GM19238 (cell line): ENCODE data around the gene CLEC4M.
A peak's percentile ranks its signal among the peaks of the same experiment; 100 is the strongest.
"Not testable (repeated sequence)": the region's sequence is repeated elsewhere in the genome, so short reads cannot be mapped to it uniquely, and the experiment has no call there.

Experiments
- DNase-seq: peaks from one replicate; pipeline ENCODE4 v3.0.0; 2011; ENCODE audit warnings: low spot score; ENCODE audit not compliant: insufficient read length

The CLEC4M gene

DNA sequence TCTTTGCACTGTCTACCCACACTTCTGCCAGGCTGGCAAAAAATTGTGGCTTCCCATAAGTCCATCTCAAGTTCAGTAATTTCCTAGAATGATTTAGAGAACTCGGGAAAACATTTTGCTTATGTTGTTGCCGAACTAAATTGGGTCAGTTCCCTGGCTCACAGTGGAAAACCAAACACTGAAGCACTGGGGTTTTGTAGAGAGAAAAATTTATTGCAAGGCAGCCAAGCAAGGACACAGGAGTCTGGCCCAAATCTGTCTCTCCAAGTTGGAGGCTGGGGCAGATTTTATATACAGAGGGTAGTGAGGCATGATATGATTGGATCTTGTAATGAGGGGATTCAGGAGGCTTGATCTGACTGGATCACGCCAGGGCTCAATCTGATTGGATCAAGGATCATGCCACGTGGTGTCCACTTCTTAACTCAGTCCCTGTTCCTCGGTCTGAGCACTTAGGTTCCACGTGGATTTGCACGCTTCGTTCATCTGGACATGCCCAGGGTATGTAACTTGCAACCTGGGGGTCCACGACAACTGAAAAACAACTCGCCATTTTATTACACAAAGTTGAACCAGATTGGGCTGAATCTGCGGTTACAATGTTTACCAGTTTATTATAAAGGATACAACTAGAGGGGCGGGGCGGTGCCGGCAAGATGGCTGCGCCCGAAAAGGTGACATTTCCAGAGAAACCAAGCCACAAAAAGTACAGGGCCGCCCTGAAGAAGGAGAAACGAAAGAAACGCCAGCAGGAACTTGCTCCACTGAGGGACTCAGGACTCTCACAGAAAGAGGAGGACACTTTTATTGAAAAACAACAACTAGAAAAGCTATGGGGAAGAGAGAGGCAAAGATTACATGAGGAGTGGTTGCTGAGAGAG lies 23.0 kb upstream of the CLEC4M start:
- no peak for DNase-seq

DNA sequence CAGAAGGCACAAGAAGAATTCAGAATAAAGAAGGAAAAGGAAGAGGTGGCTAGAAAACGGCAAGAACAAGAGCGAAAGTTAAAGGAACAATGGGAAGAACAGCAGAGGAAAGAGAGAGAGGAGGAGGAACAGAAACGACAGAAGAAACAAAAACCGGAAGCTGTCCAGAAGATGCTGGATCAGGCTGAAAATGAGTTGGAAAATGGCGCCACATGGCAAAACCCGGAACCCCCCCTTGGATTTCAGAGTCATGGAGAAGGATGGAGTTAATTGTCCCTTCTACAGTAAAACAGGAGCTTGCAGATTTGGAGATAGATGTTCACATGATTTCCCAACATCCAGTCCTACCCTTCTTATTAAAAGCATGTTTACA lies 22.4 kb upstream of the CLEC4M start:
- DNase-seq: no peak

DNA sequence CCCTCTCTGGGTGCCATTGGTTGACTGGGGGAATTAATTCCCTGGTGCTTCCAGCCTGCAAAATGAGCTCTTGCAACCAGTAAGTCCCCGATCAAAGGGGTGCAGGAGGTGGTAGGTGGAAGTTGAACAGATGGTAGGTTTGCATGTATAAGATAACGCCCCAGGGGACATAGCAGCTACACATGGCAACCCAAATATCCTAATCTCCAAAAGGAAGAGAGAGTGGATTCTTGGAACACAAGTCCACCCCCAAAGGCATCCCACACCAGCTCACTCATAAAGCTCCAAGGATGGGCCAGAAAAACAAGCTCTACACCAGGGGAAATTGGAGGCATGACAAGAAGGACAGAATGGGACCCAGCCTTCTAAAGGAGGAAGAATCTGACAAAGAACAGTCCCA lies 20.5 kb upstream of the CLEC4M start:
- no peak for DNase-seq

DNA sequence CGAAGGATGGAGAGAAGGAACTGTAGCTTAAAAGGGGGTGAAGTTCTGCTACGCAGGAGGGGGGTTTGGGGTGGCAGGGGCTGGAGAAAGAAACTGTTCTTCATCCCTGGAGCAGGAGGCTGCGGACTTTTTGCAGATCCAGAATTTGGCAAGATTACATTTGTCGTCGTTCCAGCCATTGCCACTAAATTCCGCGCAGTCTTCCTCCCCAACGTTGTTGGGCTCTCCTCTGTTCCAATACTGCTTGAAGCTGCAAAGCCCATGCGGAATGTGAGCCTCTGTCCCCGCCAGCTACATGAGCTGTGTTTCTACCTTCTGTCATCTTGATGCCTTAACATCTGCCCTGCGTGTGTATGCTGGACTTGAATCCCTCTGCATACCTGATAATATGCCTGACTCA lies 20.1 kb upstream of the CLEC4M start:
- no peak for DNase-seq

DNA sequence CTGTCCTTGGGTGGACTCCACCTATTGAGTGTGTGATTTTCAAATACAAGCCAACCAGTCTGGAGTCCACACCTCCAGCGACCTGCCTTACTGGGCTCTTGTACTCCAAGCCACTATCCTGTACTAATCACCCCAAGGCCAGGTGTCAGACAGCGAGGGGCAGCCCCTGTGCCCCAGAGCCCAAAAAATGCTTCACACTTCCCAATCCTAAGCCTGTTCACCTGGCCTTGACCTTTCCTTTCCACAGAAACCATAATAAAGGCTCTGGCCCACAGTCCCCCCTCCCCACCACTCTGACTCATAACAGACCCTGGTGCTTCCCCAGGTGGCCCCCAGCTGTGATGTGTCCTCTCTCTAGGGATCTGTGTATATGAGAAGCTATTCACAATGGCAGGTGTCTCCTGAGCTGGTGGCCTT lies 19.6 kb upstream of the CLEC4M start:
- DNase-seq: peak; percentile 66

DNA sequence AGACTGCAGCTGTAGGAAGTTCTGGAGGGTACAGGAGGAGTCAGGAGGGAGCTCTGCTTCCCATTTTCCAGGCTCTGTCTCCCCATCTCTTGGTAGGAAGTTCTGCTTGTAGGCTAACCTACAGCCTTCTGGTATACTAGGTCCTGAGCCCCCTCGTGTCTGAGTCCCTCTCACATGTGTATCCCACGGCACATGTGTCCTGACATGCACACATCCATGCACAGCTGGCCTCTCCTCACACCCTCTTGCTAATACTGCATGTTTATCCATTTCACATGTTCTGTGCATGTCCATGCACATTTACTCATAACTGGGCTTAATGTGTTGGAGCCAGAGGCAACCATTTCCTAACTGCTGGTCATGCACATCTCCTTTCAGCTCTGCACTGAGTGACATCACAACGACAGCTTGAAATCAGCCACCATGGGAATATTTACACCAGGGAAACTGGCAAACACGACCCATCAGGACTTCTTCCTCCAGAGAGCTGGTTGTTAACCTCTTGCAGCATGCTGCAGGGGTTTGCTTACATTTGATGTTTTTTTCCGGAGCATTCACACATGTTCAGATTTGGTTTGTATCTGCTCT lies 18.8 kb upstream of the CLEC4M start:
- no peak for DNase-seq

DNA sequence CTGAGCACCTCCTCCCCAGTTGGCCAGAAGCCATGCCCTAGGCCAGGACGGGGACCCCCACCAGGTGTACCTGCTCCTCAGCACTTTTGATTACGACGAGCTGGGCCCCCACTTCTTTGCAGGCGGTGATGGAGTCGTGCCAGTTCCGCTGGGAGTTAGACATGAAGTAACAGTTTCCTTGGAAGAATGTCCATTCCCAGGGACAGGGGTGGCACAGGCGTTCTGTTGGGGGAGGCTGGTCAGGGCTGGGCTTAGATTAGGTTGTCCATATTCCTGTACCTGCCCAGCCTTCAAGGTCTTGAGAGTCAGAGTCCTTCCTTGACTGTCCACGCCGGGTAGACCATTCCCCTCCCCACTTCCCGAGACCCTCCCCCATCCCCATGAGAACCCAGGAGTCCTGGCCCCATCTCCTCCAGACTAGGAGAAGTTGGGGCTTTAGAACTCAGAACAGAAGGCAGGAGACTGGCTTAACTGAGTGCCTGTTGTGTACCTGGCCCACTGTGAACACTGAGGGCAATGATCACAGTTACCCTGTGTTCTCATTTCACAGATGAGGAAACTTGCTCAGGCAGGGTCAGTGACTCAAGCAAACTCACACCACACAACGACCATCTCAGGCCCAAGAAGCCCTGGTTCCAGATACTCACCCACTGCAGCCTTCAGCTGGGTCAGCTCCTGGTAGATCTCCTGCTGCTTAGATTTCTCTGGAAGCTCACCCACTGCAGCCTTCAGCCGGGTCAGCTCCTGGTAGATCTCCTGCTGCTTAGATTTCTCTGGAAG lies 18.0 kb upstream of the CLEC4M start:
- DNase-seq: no peak

DNA sequence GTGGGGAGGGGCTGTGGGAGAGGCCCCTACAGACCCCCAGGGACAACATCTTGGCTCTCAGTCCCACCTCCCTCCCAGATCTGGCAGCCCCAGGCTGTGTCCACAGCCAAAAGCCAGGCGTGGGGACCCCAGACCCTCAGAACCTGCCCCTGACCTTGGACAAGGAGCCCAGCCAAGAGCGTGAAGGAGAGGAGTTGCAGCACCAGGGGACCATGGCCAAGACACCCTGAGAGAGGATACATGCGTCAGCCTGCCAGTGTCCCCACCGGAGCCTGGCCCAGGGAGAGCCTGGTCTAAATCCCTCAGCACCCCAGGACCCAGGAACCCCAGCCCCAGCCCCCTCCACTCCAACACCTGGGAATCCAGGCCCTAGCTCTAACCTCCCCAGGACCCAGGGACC lies 16.7 kb upstream of the CLEC4M start:
- DNase-seq: not testable (repeated sequence)

DNA sequence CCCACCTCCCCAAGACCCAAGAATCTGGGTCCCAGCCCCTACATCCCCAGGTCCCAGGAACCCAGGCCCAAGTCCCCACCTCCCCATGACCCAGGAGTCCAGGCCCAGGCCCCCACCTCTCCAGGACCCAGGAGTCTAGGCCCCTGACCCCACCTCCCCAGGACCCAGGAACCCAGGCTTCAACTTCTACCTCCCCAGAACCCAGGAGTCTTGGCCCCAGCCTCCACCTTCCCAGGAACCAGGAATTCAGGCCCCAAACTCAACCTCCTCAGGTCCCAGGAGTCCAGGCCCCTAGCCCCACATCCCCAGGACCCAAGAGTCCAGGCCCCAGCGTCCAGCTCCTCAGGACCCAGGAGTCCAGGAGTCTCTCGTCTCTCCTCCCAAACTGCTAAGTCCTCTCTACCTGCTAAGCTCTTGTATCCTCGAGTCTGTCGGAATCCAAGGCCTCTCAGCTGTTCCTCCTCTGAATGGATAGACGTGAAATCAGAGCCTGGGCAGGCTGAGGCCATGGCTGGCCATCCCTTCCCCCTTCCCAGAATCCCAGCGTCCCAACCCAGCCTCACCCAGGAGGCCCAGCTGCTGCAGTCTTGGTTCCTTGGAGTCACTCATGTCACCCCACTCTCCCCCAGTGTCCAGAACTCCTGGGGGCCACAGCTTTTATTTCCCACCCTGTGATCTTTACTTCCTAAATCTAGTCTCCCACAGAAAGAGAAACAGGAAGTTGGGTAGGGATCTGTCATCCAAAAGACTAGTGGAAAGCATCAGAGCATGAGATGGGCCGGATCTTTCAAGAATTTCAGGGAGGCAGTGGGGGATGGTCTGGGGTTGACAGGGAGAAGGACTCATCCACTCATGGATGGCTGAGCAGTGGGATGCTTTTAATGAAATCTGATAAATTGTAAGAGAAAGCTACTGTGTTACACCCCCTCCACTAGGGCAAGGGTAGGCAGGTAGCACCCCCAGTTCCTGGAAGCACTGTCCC lies 15.8 kb upstream of the CLEC4M start, which contains the start of gene CD209:
CD209 (minus strand) TSS at position 632 of the 982 bp plus-strand sequence; CDS start at position 609, 23 bp downstream.
- DNase-seq: no peak

DNA sequence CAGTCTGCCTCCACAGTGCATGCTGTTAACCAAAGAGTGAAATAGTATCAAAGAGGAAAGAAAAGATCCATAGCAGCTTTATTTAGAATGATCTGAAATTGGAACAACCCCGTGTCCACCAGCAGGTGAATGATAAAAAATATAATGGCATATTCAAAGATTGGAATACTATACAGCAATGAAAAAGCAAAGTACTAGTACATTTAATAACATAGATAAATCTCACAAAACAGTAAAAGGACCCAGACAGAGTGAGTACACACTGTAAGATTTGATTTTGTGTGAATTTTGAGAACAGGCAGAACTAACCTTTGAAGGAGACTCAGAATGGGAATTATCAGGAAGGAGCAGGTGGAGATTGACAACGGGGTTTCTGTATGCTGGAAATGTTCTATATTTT lies 14.9 kb upstream of the CLEC4M start:
- no peak for DNase-seq

DNA sequence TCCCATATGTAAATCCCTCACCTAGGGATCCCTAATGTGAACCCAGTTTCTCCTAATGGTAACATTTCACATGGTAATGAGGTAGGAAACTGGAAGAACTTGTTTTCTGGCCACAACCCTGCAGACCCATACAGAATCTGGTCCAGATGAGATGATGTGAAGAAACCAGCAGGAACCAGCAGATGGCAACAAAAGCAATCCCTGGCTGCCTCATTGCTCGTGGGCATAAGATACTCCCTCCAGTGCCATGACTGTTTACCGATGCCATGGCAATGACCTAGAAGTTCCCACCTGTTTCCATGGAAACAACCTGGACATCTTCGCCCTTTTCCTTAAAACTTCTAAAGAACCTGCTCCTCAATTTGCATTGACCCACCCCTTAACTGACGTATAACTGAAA lies 14.3 kb upstream of the CLEC4M start:
- DNase-seq: no peak

DNA sequence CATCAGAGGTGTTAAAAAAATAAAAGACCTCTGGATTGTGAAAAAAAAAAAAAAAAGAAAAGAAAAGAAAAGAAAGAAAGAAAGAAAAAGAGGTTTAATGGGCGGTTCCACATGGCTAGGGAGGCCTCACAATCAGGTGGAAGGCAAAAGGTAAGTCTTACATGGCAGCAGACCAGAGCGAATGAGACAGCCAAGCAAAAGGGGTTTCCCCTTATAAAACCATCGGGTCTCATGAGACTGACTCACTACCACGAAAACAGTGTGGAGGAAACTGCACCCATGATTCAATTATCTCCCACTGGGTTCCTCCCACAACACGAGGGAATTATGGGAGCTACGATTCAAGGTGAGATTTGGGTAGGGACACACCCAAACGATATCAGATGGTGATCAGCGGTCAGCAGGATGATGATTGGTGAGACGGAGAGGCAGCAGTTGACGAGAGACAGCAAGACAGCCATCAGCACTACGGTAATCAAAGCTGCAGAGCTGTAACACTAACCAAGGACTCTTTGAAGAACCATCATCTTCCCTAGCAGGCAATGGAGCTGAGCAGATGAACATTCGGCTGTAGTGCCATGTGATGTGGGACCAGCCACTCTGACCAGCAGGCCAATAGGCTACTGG lies 11.8 kb upstream of the CLEC4M start:
- DNase-seq: no peak

DNA sequence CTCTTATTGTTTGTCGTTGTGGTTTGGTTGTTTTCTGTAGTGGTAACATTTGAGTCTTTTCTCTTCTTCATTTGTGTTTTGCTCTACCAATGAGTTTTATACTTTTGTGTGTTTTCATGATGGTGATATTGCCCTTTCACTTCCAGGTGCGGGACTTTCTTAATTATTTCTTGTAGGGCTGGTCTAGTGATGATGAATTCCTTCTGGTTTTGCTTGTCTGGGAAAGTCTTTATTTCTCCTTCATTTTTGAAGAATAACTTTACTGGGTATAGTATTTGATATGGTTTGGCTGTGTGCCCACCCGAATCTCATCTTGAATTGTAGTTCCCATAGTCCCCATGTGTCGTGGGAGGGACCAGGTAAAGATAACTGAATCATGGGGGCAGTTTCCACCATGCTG lies 6.8 kb upstream of the CLEC4M start:
- no peak for DNase-seq

DNA sequence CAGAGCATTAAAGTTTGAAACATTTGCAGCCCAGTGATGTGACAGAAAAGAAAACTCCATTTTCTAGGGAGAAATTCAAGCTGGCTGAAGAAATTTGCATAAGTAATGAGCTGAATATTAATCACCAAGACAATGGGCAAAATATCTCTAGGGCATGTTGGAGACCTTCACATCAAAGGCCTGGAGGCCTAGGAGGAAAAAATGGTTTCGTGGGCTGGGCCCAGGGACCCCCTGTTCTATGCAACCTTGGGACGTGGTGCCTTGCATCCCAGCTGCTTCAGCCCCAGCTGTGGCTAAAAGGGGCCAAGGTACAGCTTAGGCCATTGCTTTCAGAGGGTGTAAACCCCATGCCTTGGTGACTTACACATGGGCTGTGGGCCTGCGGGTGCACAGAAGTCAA lies 5.7 kb upstream of the CLEC4M start:
- no peak for DNase-seq

DNA sequence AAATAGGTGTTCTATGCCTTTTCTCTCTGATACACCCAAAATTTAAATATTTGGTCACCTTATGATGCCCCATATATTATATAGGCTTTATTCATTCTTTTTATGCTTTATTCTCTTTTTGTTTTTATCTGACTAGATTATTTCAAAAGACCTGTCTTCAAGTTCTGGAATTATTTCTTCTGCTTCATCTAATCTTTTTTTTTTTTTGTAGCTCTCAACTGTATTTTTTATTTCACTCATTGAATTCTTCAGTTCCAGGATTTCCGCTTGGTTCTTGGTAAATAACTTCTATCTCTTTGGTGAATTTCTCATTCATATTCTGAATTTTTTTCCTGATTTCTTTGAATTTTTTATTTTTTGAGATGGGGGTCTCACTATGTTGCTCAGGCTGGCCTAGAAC lies 3.9 kb upstream of the CLEC4M start:
- DNase-seq: no peak

DNA sequence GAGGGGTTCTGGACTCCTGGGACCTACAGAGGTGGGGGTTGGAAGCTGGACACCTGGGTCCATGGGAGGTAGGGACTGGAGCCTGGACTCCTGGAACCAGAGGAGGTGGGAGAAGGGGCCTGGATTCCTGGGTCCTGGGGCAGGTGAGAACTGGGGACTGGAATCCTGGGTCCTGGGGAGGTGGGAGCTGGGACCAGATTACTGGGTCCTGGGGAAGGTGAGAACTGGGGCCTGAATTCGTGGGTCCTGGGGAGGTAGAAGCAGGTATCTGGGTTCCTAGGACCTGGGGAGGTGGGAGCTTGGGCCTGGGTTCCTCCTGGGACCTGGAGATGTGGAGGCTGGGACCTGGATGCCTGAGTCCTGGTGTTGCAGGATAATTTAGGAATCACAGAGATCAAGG lies 653 bp downstream of the CLEC4M start:
- DNase-seq: no peak

DNA sequence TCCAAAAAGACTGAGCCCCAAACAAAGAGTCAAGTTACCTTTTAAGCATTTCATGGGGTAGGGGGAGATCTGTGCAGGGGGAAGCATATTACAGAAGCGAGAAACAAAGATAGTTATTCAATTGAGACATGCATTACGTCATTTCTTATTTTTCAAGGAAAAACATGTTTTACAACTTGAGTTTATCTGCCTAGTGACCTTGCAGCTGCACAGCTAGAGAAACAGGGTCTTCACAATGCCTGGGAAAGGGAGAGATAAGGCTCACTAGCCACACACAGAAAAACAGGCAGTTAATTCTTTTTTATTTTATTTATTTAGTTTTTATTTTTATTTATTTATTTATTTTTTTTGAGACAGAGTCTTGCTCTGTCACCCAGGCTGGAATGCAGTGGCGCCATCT lies 1.1 kb downstream of the CLEC4M start:
- DNase-seq: not testable (repeated sequence)

DNA sequence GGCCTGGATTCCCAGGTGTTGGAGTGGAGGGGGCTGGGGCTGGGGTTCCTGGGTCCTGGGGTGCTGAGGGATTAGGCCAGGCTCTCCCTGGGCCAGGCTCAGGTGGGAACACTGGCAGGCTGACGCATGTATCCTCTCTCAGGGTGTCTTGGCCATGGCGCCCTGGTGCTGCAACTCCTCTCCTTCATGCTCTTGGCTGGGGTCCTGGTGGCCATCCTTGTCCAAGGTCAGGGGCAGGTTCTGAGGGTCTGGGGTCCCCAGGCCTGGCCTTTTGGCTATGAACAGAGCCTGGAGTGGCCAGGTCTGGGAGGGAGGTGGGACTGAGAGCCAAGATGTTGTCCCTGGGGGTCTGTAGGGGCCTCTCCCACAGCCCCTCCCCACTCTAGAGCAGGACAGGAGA lies 2.0 kb downstream of the CLEC4M start:
- DNase-seq: not testable (repeated sequence)

DNA sequence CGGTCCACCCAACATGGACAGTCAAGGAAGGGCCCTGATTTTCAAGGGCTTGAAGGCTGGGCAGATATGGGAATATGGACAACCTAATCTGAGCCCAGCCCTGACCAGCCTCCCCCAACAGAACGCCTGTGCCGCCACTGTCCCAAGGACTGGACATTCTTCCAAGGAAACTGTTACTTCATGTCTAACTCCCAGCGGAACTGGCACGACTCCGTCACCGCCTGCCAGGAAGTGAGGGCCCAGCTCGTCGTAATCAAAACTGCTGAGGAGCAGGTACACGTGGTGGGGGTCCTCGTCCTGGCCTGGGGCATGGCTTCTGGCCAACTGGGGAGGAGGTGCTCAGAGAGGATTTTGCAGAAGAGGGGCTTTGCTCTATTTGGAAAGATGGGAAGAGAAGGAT lies 3.5 kb downstream of the CLEC4M start:
- DNase-seq: no peak

DNA sequence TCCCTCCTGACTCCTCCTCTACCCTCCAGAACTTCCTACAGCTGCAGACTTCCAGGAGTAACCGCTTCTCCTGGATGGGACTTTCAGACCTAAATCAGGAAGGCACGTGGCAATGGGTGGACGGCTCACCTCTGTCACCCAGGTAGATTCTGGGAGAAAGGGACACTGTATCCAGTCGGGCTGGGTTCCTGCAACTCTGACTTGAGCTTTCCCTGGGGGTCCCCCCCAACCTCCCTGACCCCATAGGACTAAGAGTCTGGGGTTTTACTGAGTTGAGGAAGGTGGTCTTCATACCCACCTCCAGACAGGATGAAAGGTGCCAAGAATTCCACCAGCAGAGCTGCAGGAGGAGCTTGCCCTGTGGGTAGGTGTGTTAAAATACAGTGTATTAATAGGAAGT lies 4.4 kb downstream of the CLEC4M start:
- DNase-seq: no peak

DNA sequence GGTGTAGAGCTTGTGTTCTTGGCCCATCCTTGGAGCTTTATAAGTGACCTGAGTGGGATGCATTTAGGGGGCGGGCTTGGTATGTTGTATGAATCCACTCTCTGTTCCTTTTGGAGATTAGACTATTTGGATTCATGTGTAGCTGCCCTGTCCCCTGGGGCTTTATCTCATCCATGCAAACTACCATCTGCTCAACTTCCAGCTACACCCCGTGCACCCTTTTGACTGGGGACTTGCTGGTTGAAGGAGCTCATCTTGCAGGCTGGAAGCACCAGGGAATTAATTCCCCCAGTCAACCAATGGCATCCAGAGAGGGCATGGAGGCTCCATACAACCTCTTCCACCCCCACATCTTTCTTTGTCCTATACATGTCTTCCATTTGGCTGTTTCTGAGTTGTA lies 6.1 kb downstream of the CLEC4M start:
- DNase-seq: no peak
